ENCODE measurements around the gene MGRN1. TPM values are rescaled to one million over a fixed set of nuclear protein-coding genes. Genes with fewer than 3 reads are reported as not detected.

MGRN1 gene
- total RNA-seq, 1 donor from 2014 or later: 91.5 TPM

GRCh38 chr16:4576008-4576407, 48.6 kb upstream of the MGRN1 start:
- Histone ChIP-seq H2AFZ (ENCODE audit: low read depth, low read length) (no peak overlapping the region), H3K9ac (ENCODE audit: low read length) (no peak overlapping the region), H3K27me3 (ENCODE audit: insufficient read depth, low read length) (no peaks in the 10 kb centered on the region), H3K4me2 (ENCODE audit: low read length) (no peak overlapping the region), H3K4me3 (ENCODE audit: insufficient read depth, low read depth, low read length) (no peak overlapping the region), H3K27ac (ENCODE audit: low read depth, low read length) (no peak overlapping the region), H3K79me2 (ENCODE audit: insufficient read depth, low read length) (no peaks in the 10 kb centered on the region), H4K20me1 (ENCODE audit: insufficient read depth, low read length) (no peaks in the 10 kb centered on the region), H3K9me3 (ENCODE audit: insufficient read depth, low read depth, low read length) (no peaks in the 10 kb centered on the region), H3K4me1 (ENCODE audit: insufficient read depth, low read length) (no peaks in the 10 kb centered on the region), H3K36me3 (ENCODE audit: insufficient read depth, low read length) (no peaks in the 10 kb centered on the region)
- peaks cover 2% of the 10 kb centered on the region for H3K36me3 Mint-ChIP-seq (ENCODE audit: low read depth, unreplicated experiment)
- no peaks in the 10 kb centered on the region for H3K4me1 Mint-ChIP-seq (ENCODE audit: low read depth, unreplicated experiment)
- H3K27me3 Mint-ChIP-seq (ENCODE audit: low read depth, unreplicated experiment): peaks cover 2% of the 10 kb centered on the region
- DNase-seq (ENCODE audit: low read depth) (no peak), FAIRE-seq (no peak)
- TF ChIP-seq CTCF (IDR thresholded peaks at IDR 0.05; ENCODE audit: insufficient read depth, low read depth, low read length): no peak
- no peak for TF ChIP-seq EZH2 (IDR thresholded peaks at IDR 0.05; ENCODE audit: insufficient read depth, low read length)
- H3K4me3 Mint-ChIP-seq (ENCODE audit: unreplicated experiment): no peak overlapping the region
- no peaks in the 10 kb centered on the region for H3K9me3 Mint-ChIP-seq (ENCODE audit: unreplicated experiment)
- no peak overlapping the region for H3K27ac Mint-ChIP-seq (ENCODE audit: unreplicated experiment)

- H3K27me3 ChIP-seq (ENCODE audit: insufficient read depth, low read length): no peaks in the 10 kb centered on the region
- no peak for DNase-seq (ENCODE audit: low read depth)
- H3K9ac ChIP-seq (ENCODE audit: low read length): no peak overlapping the region
- no peak for FAIRE-seq
- H3K36me3 ChIP-seq (ENCODE audit: insufficient read depth, low read length): no peaks in the 10 kb centered on the region
- Mint-ChIP-seq H3K4me3 (ENCODE audit: unreplicated experiment) (no peak overlapping the region), H3K4me1 (ENCODE audit: low read depth, unreplicated experiment) (no peaks in the 10 kb centered on the region), H3K36me3 (ENCODE audit: low read depth, unreplicated experiment) (peaks cover 2% of the 10 kb centered on the region), H3K27me3 (ENCODE audit: low read depth, unreplicated experiment) (peaks cover 2% of the 10 kb centered on the region), H3K9me3 (ENCODE audit: unreplicated experiment) (no peaks in the 10 kb centered on the region), H3K27ac (ENCODE audit: unreplicated experiment) (no peak overlapping the region)
- H4K20me1 ChIP-seq (ENCODE audit: insufficient read depth, low read length): no peaks in the 10 kb centered on the region
- no peaks in the 10 kb centered on the region for H3K4me1 ChIP-seq (ENCODE audit: insufficient read depth, low read length)
- no peak overlapping the region for H3K4me2 ChIP-seq (ENCODE audit: low read length)
- no peaks in the 10 kb centered on the region for H3K9me3 ChIP-seq (ENCODE audit: insufficient read depth, low read depth, low read length)
- H3K27ac ChIP-seq (ENCODE audit: low read depth, low read length): no peak overlapping the region
- no peak overlapping the region for H3K4me3 ChIP-seq (ENCODE audit: insufficient read depth, low read depth, low read length)
- H2AFZ ChIP-seq (ENCODE audit: low read depth, low read length): no peak overlapping the region
- TF ChIP-seq EZH2 (IDR thresholded peaks at IDR 0.05; ENCODE audit: insufficient read depth, low read length) (no peak), CTCF (IDR thresholded peaks at IDR 0.05; ENCODE audit: insufficient read depth, low read depth, low read length) (no peak)
- no peaks in the 10 kb centered on the region for H3K79me2 ChIP-seq (ENCODE audit: insufficient read depth, low read length)
These were observed 45.6 kb upstream of the MGRN1 start for GRCh38 chr16:4578961-4579530.

- H3K27ac Mint-ChIP-seq (ENCODE audit: unreplicated experiment): no peak overlapping the region
- Histone ChIP-seq H3K4me2 (ENCODE audit: low read length) (no peak overlapping the region), H3K9me3 (ENCODE audit: insufficient read depth, low read depth, low read length) (no peaks in the 10 kb centered on the region), H3K27me3 (ENCODE audit: insufficient read depth, low read length) (no peaks in the 10 kb centered on the region), H3K4me3 (ENCODE audit: insufficient read depth, low read depth, low read length) (no peak overlapping the region), H3K9ac (ENCODE audit: low read length) (no peak overlapping the region), H3K36me3 (ENCODE audit: insufficient read depth, low read length) (no peaks in the 10 kb centered on the region), H3K27ac (ENCODE audit: low read depth, low read length) (no peak overlapping the region), H2AFZ (ENCODE audit: low read depth, low read length) (no peak overlapping the region), H3K4me1 (ENCODE audit: insufficient read depth, low read length) (no peaks in the 10 kb centered on the region), H3K79me2 (ENCODE audit: insufficient read depth, low read length) (no peaks in the 10 kb centered on the region), H4K20me1 (ENCODE audit: insufficient read depth, low read length) (no peaks in the 10 kb centered on the region)
- H3K4me1 Mint-ChIP-seq (ENCODE audit: low read depth, unreplicated experiment): no peaks in the 10 kb centered on the region
- H3K27me3 Mint-ChIP-seq (ENCODE audit: low read depth, unreplicated experiment): no peaks in the 10 kb centered on the region
- H3K36me3 Mint-ChIP-seq (ENCODE audit: low read depth, unreplicated experiment): peaks cover 2% of the 10 kb centered on the region
- TF ChIP-seq EZH2 (IDR thresholded peaks at IDR 0.05; ENCODE audit: insufficient read depth, low read length): no peak
- TF ChIP-seq CTCF (IDR thresholded peaks at IDR 0.05; ENCODE audit: insufficient read depth, low read depth, low read length): no peak
- no peak for FAIRE-seq
- no peak overlapping the region for H3K4me3 Mint-ChIP-seq (ENCODE audit: unreplicated experiment)
- DNase-seq (ENCODE audit: low read depth): peak; percentile 43
- H3K9me3 Mint-ChIP-seq (ENCODE audit: unreplicated experiment): no peaks in the 10 kb centered on the region
These were observed 44.4 kb upstream of the MGRN1 start for GRCh38 chr16:4580250-4580649.

All from astrocyte (in vitro differentiated cells and primary cell).